ENCODE results near the gene DPAGT1. TPM values are rescaled to one million over a fixed set of nuclear protein-coding genes. Genes with fewer than 3 reads are reported as not detected.

The DPAGT1 gene
- total and polyA plus RNA-seq, 2 experiments from 2014 or later, result 37.2 to 52.6 TPM

DNA sequence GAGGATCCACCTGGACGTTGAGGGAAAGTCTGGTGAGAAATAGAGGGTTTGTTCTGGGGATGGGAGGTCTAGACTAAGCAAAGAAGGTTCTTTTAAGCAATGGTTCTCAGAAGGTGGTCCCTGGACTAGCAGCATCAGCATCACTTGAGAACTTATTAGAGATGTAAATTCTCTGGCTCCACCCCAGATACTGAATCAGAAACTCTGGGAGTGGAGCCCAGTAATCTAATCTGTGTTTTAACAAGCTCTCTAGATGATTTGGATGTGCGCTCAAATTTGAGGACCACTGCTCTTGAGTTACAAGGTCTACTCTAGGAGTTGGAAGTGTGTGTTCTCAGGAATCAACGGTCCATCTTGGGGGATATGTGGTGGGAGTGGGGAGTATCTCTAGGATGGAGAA, 43.9 kb upstream of the DPAGT1 start:
- Histone ChIP-seq H3F3A (replicated peaks; ENCODE audit: low read depth) (0 out of 2 replicates have a peak, but pooled peaks cover 14% of the 10 kb centered on the region), H3K9me2 (ENCODE audit: insufficient read depth) (no peaks in the 10 kb centered on the region), H3K4me2 (no peak overlapping the region), H3K4me1 (ENCODE audit: insufficient read depth) (peaks cover 15% of the 10 kb centered on the region), H3K4me3 (no peak overlapping the region), H3K27me3 (ENCODE audit: insufficient read depth) (peaks cover 51% of the 10 kb centered on the region), H4K20me1 (replicated peaks; ENCODE audit: insufficient read depth) (no peaks in the 10 kb centered on the region), H3K27ac (ENCODE audit: low read depth) (no peak overlapping the region), H3K36me3 (ENCODE audit: insufficient read depth) (no peaks in the 10 kb centered on the region), H3K79me2 (replicated peaks; ENCODE audit: insufficient read depth) (no peaks in the 10 kb centered on the region), H2AFZ (peak overlapping the region; percentile 96; the same call in 1 of the 2 replicates)
- Mint-ChIP-seq H3K27ac (no peak overlapping the region), H3K9me3 (no peaks in the 10 kb centered on the region), H3K27me3 (ENCODE audit: insufficient read depth, low read depth, poor library complexity) (peaks cover 38% of the 10 kb centered on the region), H3K4me1 (peaks cover 24% of the 10 kb centered on the region), H3K36me3 (ENCODE audit: low read depth) (no peaks in the 10 kb centered on the region), H3K4me3 (no peak overlapping the region; the same call in 2 of the 3 replicates)
- ATAC-seq, result no peak
- no peak for DNase-seq (ENCODE audit: low spot score)
- TF ChIP-seq JUNB (IDR thresholded peaks at IDR 0.05; ENCODE audit: unreplicated experiment), result no peak
- TF ChIP-seq STAT1 (IDR thresholded peaks at IDR 0.05; ENCODE audit: unreplicated experiment), result no peak
- no peak for TF ChIP-seq EZH2phosphoT487 (IDR thresholded peaks at IDR 0.05; ENCODE audit: unreplicated experiment)
- TF ChIP-seq ZNF462 (CRISPR knock-in tag; IDR thresholded peaks at IDR 0.05), result no peak
- TF ChIP-seq ZNF114 (CRISPR knock-in tag; IDR thresholded peaks at IDR 0.05), result no peak
- TF ChIP-seq REST (IDR thresholded peaks at IDR 0.05; ENCODE audit: unreplicated experiment), result no peak
- no peak for TF ChIP-seq NANOG (IDR thresholded peaks at IDR 0.05; ENCODE audit: borderline replicate concordance)
- no peak for TF ChIP-seq ZNF331 (CRISPR knock-in tag; IDR thresholded peaks at IDR 0.05; ENCODE audit: low read depth)
- TF ChIP-seq EZH2 (IDR thresholded peaks at IDR 0.05; ENCODE audit: low read depth, unreplicated experiment), result no peak
- TF ChIP-seq CREB1 (CRISPR knock-in tag; IDR thresholded peaks at IDR 0.05; ENCODE audit: low read depth), result no peak
- no peak for TF ChIP-seq POLR2AphosphoS5 (IDR thresholded peaks at IDR 0.05; ENCODE audit: low read depth)
- TF ChIP-seq, protein P1, sequence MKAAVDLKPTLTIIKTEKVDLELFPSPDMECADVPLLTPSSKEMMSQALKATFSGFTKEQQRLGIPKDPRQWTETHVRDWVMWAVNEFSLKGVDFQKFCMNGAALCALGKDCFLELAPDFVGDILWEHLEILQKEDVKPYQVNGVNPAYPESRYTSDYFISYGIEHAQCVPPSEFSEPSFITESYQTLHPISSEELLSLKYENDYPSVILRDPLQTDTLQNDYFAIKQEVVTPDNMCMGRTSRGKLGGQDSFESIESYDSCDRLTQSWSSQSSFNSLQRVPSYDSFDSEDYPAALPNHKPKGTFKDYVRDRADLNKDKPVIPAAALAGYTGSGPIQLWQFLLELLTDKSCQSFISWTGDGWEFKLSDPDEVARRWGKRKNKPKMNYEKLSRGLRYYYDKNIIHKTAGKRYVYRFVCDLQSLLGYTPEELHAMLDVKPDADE (IDR thresholded peaks at IDR 0.05), result no peak
- TF ChIP-seq, protein P2, sequence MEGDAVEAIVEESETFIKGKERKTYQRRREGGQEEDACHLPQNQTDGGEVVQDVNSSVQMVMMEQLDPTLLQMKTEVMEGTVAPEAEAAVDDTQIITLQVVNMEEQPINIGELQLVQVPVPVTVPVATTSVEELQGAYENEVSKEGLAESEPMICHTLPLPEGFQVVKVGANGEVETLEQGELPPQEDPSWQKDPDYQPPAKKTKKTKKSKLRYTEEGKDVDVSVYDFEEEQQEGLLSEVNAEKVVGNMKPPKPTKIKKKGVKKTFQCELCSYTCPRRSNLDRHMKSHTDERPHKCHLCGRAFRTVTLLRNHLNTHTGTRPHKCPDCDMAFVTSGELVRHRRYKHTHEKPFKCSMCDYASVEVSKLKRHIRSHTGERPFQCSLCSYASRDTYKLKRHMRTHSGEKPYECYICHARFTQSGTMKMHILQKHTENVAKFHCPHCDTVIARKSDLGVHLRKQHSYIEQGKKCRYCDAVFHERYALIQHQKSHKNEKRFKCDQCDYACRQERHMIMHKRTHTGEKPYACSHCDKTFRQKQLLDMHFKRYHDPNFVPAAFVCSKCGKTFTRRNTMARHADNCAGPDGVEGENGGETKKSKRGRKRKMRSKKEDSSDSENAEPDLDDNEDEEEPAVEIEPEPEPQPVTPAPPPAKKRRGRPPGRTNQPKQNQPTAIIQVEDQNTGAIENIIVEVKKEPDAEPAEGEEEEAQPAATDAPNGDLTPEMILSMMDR (conservative IDR thresholded peaks at IDR 0.05; ENCODE audit: low read depth in 2 of 2), result no peak

Measured in GM23338 (cell line).